ENCODE results near the gene GAL3ST2.

The GAL3ST2 gene

GRCh38 chr2:241744028-241744754, 32.4 kb upstream of the GAL3ST2 start:
- TF ChIP-seq ZNF70 (CRISPR knock-in tag; IDR thresholded peaks at IDR 0.05), result no peak
- no peak for TF ChIP-seq BACH2 (CRISPR knock-in tag; IDR thresholded peaks at IDR 0.05; ENCODE audit: borderline replicate concordance)
- no peak for TF ChIP-seq SNAI2 (CRISPR knock-in tag; IDR thresholded peaks at IDR 0.05)
- no peak for TF ChIP-seq CSRNP3 (CRISPR knock-in tag; IDR thresholded peaks at IDR 0.05)
- TF ChIP-seq TCF4 (CRISPR knock-in tag; IDR thresholded peaks at IDR 0.05; ENCODE audit: borderline replicate concordance), result no peak
- TF ChIP-seq OSR1 (CRISPR knock-in tag; IDR thresholded peaks at IDR 0.05), result no peak
- TF ChIP-seq ISL1 (CRISPR knock-in tag; IDR thresholded peaks at IDR 0.05), result no peak
- no peak for TF ChIP-seq PATZ1 (CRISPR knock-in tag; IDR thresholded peaks at IDR 0.05; ENCODE audit: borderline replicate concordance)
- TF ChIP-seq RARB (CRISPR knock-in tag; IDR thresholded peaks at IDR 0.05), result no peak
- TF ChIP-seq GLIS3 (CRISPR knock-in tag; IDR thresholded peaks at IDR 0.05), result no peak
- no peak for TF ChIP-seq TOX (CRISPR knock-in tag; IDR thresholded peaks at IDR 0.05; ENCODE audit: borderline replicate concordance)
- TF ChIP-seq ZNF565 (CRISPR knock-in tag; conservative IDR thresholded peaks at IDR 0.05; ENCODE audit: low read depth), result no peak
- no peak for TF ChIP-seq ZFP3 (CRISPR knock-in tag; IDR thresholded peaks at IDR 0.05)
- TF ChIP-seq TSHZ2 (CRISPR knock-in tag; IDR thresholded peaks at IDR 0.05), result no peak
- TF ChIP-seq ZNF8 (CRISPR knock-in tag; IDR thresholded peaks at IDR 0.05), result no peak

GRCh38 chr2:241745276-241745675, 31.3 kb upstream of the GAL3ST2 start:
- TF ChIP-seq TCF4 (CRISPR knock-in tag; IDR thresholded peaks at IDR 0.05; ENCODE audit: borderline replicate concordance) (no peak), ESRRG (CRISPR knock-in tag; IDR thresholded peaks at IDR 0.05) (no peak), ISL1 (CRISPR knock-in tag; IDR thresholded peaks at IDR 0.05) (no peak), OSR1 (CRISPR knock-in tag; IDR thresholded peaks at IDR 0.05) (no peak), ARNTL (CRISPR knock-in tag; IDR thresholded peaks at IDR 0.05; ENCODE audit: borderline replicate concordance, low read depth) (no peak), TSHZ2 (CRISPR knock-in tag; IDR thresholded peaks at IDR 0.05) (no peak), ZNF70 (CRISPR knock-in tag; IDR thresholded peaks at IDR 0.05) (no peak), BACH2 (CRISPR knock-in tag; IDR thresholded peaks at IDR 0.05; ENCODE audit: borderline replicate concordance) (no peak), POU6F1 (CRISPR knock-in tag; IDR thresholded peaks at IDR 0.05; ENCODE audit: borderline replicate concordance, low read depth) (no peak), RARB (CRISPR knock-in tag; IDR thresholded peaks at IDR 0.05) (no peak)
- no peak for ATAC-seq

More at GRCh38 chr2:241744028-241744754, 32.4 kb upstream of the GAL3ST2 start:
- ATAC-seq, result no peak

Data from SK-N-SH treated with all-trans-retinoic acid at 6 μM for 48 hours (cell line).